ENCODE results near the gene MEN1.

DNA sequence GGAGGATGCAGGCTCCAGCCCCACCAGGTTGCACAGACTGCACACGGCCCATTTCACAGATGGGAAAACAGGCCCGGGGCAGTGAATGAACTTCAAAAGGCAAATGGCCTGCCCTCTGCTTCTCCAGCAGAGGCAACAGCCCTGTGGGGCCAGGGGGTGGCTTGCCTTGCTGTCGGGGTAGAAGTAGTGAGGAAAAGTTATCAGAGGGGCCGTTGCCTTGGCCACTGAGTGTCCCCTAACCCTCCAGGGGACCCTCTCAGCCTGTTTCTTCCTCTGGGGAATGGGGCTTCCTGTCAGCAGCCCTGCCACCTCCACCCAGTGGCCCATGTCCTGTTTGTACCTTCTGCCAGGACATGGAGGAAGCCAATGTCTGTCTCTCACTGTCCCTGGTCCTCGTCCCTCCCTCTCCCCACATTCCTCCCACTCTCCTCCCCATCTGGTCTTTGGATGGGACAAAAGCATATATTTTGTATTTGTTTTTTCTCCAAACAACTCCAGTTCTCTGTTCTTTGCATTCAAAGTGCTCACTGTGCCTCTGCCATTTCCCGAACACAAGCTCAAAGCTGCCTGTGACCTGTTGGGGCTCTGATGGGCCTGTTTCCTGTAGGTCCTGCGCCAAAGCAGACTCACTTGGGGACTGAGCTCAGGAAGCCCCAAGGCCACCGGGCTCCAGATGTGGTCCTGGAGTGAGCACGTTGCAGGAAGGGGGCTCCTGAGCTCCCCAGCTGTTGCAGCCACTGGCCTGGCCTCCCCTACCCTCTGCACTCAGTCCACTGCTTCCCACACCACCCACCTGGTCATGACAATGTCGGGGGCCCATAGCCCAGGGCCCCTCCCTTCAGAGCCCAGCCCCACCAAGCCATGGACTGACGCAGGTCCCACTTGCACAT lies 16.8 kb downstream of the MEN1 start:
- TF ChIP-seq, protein P1, sequence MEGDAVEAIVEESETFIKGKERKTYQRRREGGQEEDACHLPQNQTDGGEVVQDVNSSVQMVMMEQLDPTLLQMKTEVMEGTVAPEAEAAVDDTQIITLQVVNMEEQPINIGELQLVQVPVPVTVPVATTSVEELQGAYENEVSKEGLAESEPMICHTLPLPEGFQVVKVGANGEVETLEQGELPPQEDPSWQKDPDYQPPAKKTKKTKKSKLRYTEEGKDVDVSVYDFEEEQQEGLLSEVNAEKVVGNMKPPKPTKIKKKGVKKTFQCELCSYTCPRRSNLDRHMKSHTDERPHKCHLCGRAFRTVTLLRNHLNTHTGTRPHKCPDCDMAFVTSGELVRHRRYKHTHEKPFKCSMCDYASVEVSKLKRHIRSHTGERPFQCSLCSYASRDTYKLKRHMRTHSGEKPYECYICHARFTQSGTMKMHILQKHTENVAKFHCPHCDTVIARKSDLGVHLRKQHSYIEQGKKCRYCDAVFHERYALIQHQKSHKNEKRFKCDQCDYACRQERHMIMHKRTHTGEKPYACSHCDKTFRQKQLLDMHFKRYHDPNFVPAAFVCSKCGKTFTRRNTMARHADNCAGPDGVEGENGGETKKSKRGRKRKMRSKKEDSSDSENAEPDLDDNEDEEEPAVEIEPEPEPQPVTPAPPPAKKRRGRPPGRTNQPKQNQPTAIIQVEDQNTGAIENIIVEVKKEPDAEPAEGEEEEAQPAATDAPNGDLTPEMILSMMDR (conservative IDR thresholded peaks at IDR 0.05), result no peak
- no peak for TF ChIP-seq EZH2 (IDR thresholded peaks at IDR 0.05; ENCODE audit: low read depth)
